ENCODE data around the gene LTBP4.

Gene LTBP4

DNA sequence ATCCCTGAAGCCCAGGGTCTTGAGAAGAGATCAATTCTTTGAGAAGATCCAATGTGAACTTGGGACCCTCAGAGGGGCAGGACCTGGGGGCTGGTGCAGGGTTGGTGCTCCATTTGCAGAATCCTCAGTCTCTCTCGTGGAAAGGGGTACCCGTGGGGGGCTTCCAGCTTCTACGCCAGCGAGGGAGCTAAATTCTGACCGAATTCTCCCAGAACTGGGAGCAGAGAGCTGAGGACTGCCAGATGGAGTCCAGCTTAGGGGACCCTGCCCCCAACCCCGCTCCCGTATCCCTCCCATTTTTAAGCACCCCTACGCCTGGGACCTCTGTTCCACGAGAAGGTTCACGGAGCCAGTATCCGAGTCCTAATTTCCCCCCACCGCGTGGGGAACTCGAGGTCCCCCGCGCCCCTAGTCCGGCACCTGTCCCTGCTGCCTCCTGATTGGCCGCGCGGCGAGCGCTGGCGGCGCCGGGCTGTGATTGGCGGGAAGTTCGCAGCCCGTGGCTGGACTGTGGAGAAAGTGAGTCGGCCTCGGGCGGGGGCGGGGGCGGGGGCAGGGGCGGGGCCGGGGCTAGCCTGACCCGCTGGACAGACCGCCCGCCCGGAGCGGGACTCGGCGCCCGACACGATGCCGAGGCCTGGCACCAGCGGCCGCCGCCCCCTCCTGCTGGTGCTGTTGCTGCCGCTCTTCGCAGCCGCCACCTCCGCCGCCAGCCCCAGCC is 4.4 kb upstream of the LTBP4 start:
- peak; percentile 30 for DNase-seq (ENCODE audit: low spot score)

DNA sequence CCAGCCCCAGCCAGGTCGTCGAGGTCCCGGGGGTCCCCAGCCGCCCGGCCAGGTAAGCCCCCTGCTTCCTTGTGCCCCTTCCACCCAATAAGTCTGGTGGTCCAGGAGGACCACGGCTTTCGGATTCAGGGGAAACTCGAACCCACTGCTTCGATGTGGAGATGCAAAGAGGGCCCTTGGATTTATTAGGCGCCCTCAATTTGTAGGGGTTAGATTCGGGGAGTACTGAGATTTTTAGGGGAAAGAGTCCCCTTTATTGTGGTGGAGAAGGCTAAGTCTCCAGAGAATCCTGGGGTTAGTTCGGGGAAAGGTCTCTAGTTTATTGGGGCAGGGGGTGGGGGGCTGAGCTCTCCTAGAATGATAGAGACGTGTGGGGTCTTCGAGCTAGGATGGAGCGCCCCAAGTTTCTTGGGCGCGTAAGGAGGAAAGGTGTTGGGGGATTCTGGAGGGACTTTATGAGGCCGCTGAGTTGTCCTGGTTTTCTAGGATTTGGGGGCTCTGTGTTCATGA is 3.8 kb upstream of the LTBP4 start:
- no peak for DNase-seq (ENCODE audit: low spot score)

DNA sequence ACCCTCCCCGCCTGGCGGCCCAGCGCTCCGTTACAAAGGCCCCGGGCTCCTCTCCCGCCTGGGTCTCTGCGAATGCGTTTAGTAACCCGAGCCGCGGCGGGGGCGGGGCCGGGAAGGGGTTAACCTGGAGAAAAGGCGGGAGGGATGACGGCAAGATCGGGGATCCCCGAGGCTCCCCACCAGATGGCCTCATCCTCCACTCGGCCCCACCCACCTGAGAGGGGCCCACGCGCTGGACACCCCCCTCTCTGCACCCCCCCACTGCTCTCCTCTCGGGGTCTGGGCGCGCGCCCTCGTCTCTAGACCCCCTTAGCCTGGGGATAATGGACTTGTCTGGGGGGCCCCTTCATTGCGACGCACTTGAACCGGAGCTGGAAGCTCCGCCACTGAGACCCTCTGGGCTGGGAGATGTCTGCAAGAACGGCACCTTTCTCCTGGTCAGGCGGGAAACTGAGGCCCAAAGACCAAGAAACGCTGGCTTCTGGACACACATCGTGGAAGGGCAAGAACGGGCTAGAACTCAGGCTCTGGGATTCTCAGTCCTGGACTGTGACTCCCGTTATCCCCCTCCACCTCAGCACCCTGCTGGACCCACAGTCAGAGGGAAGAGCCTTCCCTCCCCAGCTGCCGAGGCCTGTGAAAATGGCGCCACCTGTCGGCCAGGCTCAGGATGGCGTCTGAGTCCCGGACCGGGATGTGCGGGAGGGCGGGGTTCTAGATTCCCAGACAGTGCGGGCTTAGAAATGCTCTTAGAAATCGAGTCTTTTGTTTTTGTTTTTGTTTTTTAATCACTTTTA is 2.9 kb upstream of the LTBP4 start:
- peak; percentile 87 for DNase-seq (ENCODE audit: low spot score)

DNA sequence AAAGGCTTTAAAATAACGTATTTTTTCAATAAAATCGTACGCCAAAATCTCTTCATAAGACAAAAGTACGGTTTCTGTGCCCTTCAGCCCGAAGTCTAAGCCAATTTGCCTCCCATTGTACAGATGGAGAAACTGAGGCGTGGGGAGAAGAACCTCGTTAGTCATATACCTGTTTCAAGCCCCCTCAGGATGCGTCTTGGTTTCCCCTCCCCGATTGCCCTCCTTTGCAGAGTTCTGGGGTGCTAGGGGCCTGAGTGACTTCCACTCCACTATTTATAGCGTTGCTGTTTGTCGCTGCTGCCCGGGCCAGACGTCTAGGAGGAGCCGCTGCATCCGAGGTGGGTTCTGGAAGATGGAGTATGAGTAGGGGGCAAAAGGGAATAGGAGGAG is 2.3 kb upstream of the LTBP4 start:
- DNase-seq (ENCODE audit: low spot score), result no peak

DNA sequence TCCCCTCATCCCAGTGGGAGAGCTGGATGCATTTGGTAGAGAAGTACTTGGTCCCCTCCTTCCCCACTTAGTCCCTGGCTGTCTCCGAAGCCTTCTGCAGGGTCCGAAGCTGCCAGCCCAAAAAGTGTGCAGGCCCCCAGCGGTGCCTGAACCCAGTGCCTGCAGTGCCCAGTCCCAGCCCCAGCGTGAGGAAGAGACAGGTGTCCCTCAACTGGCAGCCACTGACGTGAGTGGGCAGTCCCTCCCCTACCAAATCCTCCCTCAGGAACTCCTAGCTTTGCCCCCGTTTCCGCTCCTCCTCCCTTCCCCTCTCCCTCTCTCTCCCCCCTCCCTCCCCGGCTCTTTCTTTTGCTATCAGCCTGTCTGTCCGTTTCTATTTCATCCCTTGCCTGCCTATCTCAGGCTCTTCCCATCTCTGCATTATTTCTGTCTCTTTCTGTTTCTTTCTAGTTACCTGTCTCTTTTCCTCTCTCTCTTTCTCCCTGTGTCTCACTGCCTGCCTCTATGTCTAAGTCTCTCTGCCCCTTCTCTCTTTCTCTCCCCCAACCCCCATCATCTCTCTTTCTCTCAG is 1.8 kb upstream of the LTBP4 start:
- DNase-seq (ENCODE audit: low spot score), result peak; percentile 28

DNA sequence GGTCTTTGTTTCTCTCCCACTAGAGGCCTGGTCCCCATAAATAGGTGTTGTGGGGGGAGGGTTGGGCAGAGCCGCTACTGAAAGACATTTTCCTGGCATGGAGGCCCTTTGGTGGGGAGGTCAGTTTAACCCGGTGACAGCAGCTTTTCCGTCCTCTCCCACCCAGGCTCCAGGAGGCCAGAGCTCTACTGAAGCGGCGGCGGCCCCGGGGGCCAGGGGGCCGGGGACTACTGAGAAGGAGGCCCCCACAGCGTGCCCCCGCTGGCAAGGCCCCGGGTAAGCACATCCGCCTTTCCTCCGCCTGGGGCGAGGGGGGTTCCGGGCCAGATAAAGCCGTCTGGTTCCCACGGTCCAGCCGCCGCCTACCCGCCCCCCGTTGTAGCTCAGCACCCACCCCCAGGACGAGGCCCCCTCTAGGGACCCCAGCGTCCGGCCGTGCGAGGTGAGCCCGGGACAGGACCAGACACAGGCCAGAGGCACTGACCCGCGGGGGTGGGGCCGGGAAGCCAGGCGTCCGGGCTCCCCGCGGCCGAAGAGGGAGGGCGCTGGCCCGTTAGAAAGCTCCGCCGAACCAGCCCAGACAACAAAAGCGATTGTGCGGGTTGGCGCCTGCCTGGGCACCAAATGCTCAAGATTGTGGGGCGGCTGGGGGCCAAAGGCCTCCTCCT is 1.1 kb upstream of the LTBP4 start:
- DNase-seq (ENCODE audit: low spot score), result no peak

DNA sequence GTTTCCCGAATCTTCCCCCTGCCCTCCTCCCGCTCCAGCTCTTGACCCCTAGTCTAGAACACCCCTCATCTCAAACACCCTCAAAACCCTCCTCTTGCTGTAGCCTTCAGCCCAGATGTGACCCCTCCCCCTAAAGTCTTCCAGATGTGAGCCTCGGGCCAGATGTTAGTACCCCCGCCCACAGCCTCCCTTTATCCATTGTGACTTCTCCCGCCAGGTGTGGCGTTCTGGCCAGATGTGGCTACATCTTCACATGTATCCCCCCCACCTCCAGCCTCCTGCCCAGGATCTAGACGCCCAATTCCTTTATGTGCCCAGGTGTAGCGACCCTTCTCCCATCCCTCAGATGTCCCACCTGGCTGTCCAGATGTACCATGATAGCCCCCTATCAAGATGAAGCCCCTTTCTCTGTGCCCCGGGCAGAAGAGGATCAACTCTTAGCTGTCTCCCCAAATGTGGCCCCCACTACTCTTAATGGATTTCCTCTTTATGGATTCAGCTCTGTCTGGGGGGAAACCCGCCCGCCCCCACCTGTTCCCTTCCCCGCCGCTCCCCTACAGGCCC is 517 bp upstream of the LTBP4 start:
- DNase-seq (ENCODE audit: low spot score), result no peak

DNA sequence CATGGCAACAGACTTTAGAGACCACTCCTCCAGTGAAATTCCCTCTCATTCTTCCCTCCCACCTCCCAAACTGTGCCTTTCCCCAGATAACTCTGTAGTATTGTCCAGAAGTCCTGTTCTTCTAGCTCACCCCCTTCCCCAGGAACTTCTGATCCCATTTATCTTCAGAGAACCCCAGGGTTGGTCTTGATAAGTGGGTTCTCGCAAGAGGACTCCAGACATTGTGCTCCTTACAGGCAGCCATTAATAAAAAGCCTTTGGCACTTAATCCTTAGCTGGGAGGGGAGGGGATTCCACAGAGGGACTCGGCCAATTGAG is 1.9 kb downstream of the LTBP4 start:
- peak; percentile 38 for DNase-seq (ENCODE audit: low spot score)

DNA sequence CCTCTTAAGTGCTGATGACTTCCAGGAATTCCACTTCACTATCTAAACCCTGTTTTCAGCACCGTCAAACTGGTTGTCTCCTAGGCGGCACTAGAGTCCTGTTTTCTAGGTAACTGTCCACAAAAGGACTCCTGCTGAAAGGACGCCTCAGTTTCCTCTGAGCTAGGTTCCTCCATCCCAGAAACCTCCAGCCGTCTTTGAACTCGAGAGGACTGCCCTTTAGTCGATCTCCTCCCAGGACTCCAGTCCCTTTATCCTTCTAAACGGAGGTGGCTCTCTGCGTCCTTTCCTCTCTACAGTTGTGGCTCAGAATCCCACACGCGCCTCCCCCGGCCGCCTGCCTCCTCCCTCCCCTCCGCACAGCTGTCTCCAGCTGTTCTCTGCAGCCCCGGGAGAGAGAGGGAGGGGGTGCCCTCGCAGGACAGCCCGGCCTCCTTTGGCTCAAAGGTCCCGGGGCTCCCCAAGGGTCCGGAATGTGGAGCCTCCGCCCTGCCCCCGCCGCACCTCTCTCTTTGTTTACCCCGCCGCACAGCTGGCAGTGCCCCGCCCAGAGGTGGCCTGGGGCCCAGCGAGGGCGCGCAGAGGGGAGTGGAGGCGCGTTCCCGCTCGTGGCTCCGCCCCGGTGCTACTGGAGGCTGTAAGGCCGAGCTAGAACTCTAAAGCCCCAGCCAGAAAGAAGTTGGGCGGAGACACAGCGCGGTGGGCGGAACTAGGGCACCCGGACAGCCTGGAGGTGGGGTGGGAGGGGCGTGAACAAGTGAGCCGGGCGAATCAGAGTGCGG is 2.4 kb downstream of the LTBP4 start:
- peak; percentile 89 for DNase-seq (ENCODE audit: low spot score)

DNA sequence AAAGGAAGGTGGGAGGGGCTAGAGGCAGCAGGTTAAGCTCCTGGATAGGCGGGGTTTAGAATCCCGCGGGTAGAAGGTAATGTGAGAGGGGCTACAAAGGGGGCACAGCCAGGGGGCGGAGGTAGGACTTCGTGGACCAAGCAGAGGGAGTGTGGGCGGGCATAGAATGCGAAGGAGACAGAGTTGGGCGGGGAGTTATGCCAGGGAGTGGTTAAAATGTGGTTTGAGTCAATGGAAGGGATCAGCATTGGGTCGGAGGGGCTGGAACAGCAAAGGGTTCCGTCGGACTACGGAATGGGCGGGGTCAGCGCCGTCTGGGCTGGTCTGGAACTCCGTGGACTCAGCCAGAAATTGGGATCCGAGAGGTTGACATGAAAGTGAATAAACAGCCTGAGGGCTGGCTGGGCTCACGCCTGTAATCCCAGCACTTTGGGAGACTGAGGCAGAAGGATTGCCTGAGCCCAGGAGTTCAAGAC is 3.0 kb downstream of the LTBP4 start:
- no peak for DNase-seq (ENCODE audit: low spot score)

DNA sequence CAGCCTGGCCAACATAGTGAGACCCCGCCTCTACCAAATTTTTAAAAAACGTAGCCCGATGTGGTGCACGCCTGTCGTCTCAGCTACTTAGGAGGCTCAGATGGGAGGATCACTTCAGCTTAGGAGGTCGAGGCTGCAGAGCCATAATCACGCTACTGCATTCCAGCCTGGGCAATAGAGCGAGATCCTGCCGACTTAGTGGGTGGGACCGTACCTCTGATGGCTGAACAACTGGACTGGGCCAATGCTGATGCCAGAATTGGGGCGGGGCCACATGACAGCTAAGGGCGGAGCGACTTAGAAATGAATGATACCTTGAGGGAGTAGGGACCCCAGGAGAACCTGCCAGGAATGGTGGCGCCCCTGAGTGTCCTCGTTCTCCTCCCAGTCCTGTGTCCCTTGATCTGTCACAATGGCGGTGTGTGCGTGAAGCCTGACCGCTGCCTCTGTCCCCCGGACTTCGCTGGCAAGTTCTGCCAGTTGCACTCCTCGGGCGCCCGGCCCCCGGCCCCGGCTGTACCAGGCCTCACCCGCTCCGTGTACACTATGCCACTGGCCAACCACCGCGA is 3.6 kb downstream of the LTBP4 start:
- DNase-seq (ENCODE audit: low spot score), result no peak

DNA sequence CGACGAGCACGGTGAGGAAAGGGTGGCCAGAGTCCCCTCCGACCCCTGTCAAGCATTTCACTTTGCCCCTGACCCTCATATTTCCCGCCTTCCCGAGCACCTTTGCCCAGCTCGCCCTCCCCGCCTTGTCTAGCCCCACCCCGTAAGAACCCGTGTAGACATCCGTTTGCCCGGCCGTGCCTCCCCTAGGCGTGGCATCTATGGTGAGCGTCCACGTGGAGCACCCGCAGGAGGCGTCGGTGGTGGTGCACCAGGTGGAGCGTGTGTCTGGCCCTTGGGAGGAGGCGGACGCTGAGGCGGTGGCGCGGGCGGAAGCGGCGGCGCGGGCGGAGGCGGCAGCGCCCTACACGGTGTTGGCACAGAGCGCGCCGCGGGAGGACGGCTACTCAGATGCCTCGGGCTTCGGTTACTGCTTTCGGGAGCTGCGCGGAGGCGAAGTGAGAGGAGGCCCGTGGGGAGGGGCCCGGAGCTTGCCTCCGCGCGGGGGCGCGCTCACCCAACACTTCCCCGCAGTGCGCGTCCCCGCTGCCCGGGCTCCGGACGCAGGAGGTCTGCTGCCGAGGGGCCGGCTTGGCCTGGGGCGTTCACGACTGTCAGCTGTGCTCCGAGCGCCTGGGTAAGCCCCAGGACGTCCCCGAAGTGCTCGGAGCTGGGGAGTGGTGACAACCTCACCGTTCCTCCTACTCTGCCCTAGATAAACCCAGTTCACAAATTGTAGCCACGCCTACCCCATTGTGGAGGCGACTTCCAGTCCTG is 4.2 kb downstream of the LTBP4 start:
- DNase-seq (ENCODE audit: low spot score), result no peak

DNA sequence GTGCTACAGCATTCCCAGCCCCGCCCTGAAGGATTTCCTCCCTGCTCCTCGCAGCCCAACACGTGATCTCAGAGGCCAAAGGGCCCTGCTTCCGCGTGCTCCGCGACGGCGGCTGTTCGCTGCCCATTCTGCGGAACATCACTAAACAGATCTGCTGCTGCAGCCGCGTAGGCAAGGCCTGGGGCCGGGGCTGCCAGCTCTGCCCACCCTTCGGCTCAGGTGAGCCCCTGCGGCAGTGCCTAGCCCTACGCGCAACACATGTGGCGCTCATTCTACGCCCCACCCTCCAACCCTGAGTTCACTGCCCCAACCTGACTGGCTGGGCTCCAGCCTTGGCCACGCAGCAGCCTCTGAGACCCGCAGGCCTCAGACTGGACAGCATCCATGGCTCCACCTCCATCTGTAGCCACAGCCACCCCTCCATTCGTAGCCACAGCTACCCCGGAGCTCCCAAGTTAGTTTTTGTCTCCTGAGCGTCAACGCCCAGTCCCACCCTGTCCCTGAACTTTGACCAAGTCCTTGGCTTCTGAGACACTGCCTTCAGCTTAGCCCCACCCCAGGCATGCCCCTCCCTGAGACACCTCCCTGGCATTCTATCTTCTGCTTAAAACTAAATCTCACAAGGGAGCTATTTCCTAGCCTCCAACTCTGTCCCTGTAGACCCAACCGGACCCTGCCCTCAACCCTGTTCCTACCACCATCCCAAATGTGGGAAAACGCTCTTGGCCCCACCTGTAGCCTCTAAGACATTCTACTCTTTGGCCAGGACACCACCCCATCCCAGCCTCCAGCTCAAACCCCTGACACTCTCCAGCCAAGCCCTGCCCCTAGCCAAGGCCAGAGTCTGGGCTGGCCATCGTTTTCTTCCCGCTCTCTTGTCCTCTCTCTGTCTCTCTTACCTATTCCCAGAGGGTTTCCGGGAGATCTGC is 6.4 kb downstream of the LTBP4 start:
- DNase-seq (ENCODE audit: low spot score), result no peak

DNA sequence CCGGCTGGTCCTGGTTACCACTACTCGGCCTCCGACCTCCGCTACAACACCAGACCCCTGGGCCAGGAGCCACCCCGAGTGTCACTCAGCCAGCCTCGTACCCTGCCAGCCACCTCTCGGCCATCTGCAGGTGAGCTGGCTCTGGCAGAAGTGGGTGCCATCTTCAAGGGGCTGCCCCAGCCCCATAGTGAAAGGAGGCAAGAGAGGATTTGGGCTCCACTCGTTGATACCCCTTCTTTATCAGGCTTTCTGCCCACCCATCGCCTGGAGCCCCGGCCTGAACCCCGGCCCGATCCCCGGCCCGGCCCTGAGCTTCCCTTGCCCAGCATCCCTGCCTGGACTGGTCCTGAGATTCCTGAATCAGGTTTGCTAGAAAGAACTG is 7.1 kb downstream of the LTBP4 start:
- no peak for DNase-seq (ENCODE audit: low spot score)

DNA sequence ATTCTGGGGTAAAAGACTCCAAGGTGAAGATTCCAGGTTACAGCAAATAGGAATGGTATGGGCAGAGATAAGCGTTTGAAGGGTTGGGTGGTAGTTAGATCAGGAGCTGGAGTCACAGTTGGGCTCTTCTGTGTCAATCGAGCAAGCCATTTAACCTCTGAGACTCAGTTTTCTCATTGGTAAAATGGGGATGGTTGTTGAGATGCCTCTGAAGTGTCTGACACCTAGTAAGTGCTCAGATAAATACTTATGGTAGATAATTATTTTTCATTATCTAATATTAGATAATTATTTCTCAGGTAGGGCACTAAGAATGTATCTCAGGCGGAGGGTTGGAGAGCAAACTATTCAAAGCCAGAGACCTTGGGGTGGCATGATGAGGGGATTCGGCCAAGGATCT is 7.8 kb downstream of the LTBP4 start:
- DNase-seq (ENCODE audit: low spot score), result no peak

DNA sequence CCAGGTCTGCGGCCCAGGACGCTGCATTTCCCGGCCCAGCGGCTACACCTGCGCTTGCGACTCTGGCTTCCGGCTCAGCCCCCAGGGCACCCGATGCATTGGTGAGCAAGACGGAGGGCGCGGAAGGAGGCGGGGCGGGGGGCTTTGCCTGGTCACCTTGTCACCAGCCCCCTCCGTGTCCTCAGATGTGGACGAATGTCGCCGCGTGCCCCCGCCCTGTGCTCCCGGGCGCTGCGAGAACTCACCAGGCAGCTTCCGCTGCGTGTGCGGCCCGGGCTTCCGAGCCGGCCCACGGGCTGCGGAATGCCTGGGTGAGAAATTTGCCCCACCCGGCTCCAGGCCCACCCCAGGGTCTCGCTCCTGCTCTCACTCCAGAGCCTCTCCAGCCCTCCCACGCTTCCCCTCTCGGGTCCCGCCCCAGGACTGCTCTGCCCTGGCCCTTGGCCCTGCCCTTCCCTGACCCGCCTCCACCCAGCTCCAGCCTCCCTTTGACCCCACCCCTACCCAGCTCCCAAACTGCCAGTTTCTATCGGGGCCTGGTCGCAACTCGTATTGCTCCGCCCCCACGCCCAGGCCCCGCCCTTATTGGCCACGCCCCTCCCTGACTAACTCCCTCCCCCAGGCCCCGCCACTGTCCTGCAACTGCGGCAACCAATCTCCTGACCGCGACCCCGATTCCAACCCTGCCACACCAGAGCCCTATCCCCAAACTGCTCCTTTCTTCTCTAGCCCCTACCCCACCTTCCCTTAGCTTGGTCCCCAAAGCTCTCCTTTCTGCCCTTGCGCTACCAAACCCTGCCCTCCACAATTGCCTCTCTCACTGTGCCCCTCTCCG is 8.6 kb downstream of the LTBP4 start:
- peak; percentile 69 for DNase-seq (ENCODE audit: low spot score)

DNA sequence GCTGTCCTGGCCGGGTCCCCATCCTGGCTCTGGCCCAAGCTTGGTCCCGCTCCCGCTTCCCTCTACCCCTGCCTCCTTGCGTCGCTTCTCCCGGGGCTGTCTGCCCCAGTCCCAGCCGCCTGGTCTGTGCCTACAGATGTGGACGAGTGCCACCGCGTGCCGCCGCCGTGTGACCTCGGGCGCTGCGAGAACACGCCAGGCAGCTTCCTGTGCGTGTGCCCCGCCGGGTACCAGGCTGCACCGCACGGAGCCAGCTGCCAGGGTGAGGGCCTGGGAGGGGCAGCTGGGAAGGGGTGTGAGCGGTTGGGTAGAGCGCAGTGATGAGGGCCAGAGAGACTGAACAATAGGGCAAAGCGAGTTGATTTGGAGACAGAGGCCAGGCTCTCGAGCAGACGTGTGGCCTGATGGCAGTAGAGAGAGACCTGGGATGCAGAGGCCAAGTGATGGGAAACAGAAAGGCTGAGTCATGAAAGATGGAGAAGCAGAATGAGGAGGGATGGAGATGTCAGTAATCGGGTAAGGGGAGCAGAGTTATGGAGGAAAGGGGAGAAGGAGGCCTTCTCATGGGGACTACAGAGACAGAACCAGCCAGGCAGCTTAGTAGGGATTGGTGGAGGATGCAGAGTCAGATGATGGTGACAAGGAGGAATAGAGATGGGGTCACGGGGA is 9.4 kb downstream of the LTBP4 start:
- DNase-seq (ENCODE audit: low spot score), result no peak

DNA sequence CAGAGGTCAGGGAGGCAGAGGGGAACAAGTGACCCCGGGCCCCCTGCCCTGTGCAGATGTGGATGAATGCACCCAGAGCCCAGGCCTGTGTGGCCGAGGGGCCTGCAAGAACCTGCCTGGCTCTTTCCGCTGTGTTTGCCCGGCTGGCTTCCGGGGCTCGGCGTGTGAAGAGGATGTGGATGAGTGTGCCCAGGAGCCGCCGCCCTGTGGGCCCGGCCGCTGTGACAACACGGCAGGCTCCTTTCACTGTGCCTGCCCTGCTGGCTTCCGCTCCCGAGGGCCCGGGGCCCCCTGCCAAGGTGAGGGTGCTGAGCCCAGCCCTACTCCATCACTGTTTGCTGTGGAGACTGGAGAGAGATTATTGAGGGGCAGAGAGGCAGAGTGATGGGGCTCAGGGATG is 9.9 kb downstream of the LTBP4 start:
- DNase-seq (ENCODE audit: low spot score), result no peak

Data from D341Med (cell line).